Right lobe of liver (tissue), 6 donors: ENCODE measurements around the gene AFAP1. TPM values are rescaled to one million over a fixed set of nuclear protein-coding genes. Genes with fewer than 3 reads are reported as not detected.

ENCODE experiments used
- ATAC-seq, 4 donors: fragments of 200-7000 bp; cut with Tn5 transposase; one replicate each; pipeline ENCODE4 v1.9.1; 2020; ENCODE audit warnings: mild to moderate bottlenecking in 4 of 4, moderate library complexity in 4 of 4
- DNase-seq, 3 donors: peaks; one replicate each; pipeline ENCODE4 v3.0.0-alpha.2; 2020
- H3K27ac ChIP-seq, 3 donors: fragments of 200-600 bp; one replicate each; pipeline ENCODE4 v1.8.0; 2022
- H3K27me3 ChIP-seq, 2 donors: fragments of 200-600 bp; one replicate each; pipeline ENCODE4 v1.8.0; 2022
- H3K36me3 ChIP-seq, 4 donors: fragments of 200-600 bp; sonication (generic) in 1 of 4; one replicate each; pipeline versions ENCODE4 v1.5.1 to v1.8.0; 2017 to 2022; ENCODE audit warnings: control low read depth in 1 of 4
- H3K4me1 ChIP-seq, 4 donors: fragments of 200-600 bp; sonication (generic) in 1 of 4; one replicate each; pipeline versions ENCODE4 v1.5.1 to v1.8.0; 2017 to 2022; ENCODE audit warnings: control low read depth in 1 of 4
- H3K4me3 ChIP-seq, 3 donors: fragments of 200-600 bp; one replicate each; pipeline ENCODE4 v1.8.0; 2022
- H3K9me3 ChIP-seq, 4 donors: fragments of 200-600 bp; sonication (generic) in 1 of 4; one replicate each; pipeline versions ENCODE4 v1.5.1 to v1.8.0; 2017 to 2022; ENCODE audit warnings: control low read depth in 1 of 4
- POLR2A ChIP-seq: fragments of 450-650 bp; IDR thresholded peaks from one replicate; pipeline ENCODE4 v1.6.1; 2017; ENCODE audit warnings: antibody characterized with exemption, mild to moderate bottlenecking
- WGBS: methylation state at CpG from one replicate; pipeline ENCODE4 v1.1.6; 2018; ENCODE audit warnings: low coverage, low lambda C conversion rate; ENCODE audit not compliant: insufficient coverage; ENCODE audit errors: missing lambda C conversion rate; 5-methylcytosine and 5-hydroxymethylcytosine counted together
- intact Hi-C, 2 donors: fragments of 100-400 bp; cut with DNase I; formaldehyde crosslinking; loops; one replicate each; pipeline versions ENCODE4 v1.11.2 to v1.14.1; 2022
- total RNA-seq, 6 experiments: library from RNA; depleted of rRNA in 2 of 6; stranded (reverse); fragments of >200 nt in 2 of 6; fragmentation: NEBNext Ultra II Directional in 3 of 6; extraction: Animal tissue kit (Norgen Biotek cat#: 25700) in 3 of 6; gene quantifications; one replicate each; pipeline versions ENCODE4 v1.1.0 to v1.2.4, GENCODE V29; 2016 to 2023
- TF ChIP-seq, protein P1 (sequence below), 4 donors: fragments of 200-600 bp in 3 of 4; fragments of 450-650 bp in 1 of 4; IDR thresholded peaks; one replicate each; pipeline versions ENCODE4 v1.5.1 to v1.8.0; 2016 to 2022; ENCODE audit warnings: antibody characterized with exemption in 4 of 4, mild to moderate bottlenecking in 2 of 4
- donor health status: DM: no; HTN: yes; CAD: no.
- donor health status: DM: no; HTN: no; CAD: no.
- donor health status: DM: no; HTN: no; CAD: no.
- donor health status: DM: no; HTN: yes; CAD: no.
- donor health status: DM: no; HTN: yes; CAD: no.

The AFAP1 gene
- total RNA-seq, 6 experiments from 2014 or later: 0.95 to 3.1 (median 1.9) TPM

GRCh38 chr4:7971881-7972500 is 32.3 kb upstream of the AFAP1 start:
- no peaks in the 10 kb centered on the region for H3K27me3 ChIP-seq
- H3K4me1 ChIP-seq: no peaks in the 10 kb centered on the region
- intact Hi-C loops: no loop called here
- DNase-seq (no peak), ATAC-seq (no peak)
- H3K27ac ChIP-seq: no peak overlapping the region
- H3K36me3 ChIP-seq: no peaks in the 10 kb centered on the region
- no peaks in the 10 kb centered on the region for H3K9me3 ChIP-seq
- H3K4me3 ChIP-seq: no peak overlapping the region
- TF ChIP-seq, protein P1, sequence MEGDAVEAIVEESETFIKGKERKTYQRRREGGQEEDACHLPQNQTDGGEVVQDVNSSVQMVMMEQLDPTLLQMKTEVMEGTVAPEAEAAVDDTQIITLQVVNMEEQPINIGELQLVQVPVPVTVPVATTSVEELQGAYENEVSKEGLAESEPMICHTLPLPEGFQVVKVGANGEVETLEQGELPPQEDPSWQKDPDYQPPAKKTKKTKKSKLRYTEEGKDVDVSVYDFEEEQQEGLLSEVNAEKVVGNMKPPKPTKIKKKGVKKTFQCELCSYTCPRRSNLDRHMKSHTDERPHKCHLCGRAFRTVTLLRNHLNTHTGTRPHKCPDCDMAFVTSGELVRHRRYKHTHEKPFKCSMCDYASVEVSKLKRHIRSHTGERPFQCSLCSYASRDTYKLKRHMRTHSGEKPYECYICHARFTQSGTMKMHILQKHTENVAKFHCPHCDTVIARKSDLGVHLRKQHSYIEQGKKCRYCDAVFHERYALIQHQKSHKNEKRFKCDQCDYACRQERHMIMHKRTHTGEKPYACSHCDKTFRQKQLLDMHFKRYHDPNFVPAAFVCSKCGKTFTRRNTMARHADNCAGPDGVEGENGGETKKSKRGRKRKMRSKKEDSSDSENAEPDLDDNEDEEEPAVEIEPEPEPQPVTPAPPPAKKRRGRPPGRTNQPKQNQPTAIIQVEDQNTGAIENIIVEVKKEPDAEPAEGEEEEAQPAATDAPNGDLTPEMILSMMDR (IDR thresholded peaks at IDR 0.05): no peak
- no peak for TF ChIP-seq POLR2A
- no CpG with 5 or more reads among the region's 13 CpGs for WGBS

- intact Hi-C loops: no loop called here
- Histone ChIP-seq H3K27ac (peak overlapping the region; percentile 51 to 76 (median 53)), H3K27me3 (no peaks in the 10 kb centered on the region), H3K9me3 (no peaks in the 10 kb centered on the region), H3K36me3 (no peaks in the 10 kb centered on the region), H3K4me1 (no peaks in the 10 kb centered on the region), H3K4me3 (no peak overlapping the region)
- ATAC-seq (no peak), DNase-seq (no peak)
- no peak for TF ChIP-seq POLR2A
- TF ChIP-seq, protein P1 (IDR thresholded peaks at IDR 0.05): no peak
- WGBS: no CpG with 5 or more reads among the region's 2 CpGs
Observed at GRCh38 chr4:7971159-7971631, 31.5 kb upstream of the AFAP1 start.

- Histone ChIP-seq H3K36me3 (no peaks in the 10 kb centered on the region), H3K27me3 (no peaks in the 10 kb centered on the region), H3K27ac (peak overlapping the region; percentile 51 to 76 (median 53)), H3K4me1 (no peaks in the 10 kb centered on the region), H3K9me3 (no peaks in the 10 kb centered on the region), H3K4me3 (no peak overlapping the region)
- DNase-seq (no peak), ATAC-seq (no peak)
- intact Hi-C loops: no loop called here
- TF ChIP-seq, protein P1 (IDR thresholded peaks at IDR 0.05): no peak
- TF ChIP-seq POLR2A: no peak
- WGBS: 59% methylated on average over 3 of the region's 13 CpGs
Observed at GRCh38 chr4:7970361-7970946, 30.8 kb upstream of the AFAP1 start.

DNA sequence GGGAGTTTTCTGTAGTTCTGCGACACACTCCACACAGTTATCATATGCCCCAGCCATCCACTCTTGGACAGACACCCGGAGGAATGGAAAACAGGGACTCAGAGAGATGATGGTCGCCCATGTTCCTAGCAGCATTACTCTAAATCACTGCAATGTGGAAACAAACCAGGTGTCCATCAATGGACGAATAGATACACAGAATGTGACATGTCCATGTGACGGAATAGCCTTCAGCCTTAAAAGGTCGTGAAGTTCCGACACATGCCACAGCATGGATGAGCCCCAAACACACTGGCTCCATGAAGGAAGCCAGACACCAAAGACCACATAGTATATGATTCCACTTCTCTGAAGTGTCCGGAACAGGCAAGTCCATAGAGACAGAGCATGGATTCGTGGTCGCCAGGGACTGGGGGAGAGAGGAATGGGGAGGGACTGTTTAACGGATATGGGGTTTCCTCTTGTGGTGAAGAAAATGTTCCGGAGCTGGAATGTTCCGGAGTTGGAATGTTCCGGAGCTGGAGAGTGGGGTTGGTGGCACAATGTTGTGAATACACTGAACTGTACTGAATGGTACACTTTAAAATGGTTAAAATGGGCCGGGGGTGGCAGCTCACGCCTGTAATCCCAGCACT is 28.7 kb upstream of the AFAP1 start:
- no peak for TF ChIP-seq POLR2A
- TF ChIP-seq, protein P1 (IDR thresholded peaks at IDR 0.05): no peak
- ATAC-seq: peak; percentile 15 to 47 (median 28)
- H3K27ac ChIP-seq: peak overlapping the region; percentile 12 to 69 (median 21)
- no peaks in the 10 kb centered on the region for H3K36me3 ChIP-seq
- no peaks in the 10 kb centered on the region for H3K9me3 ChIP-seq
- no peak for DNase-seq
- intact Hi-C loops: no loop called here
- no peaks in the 10 kb centered on the region for H3K4me1 ChIP-seq
- 60% methylated on average over 13 of the region's 16 CpGs for WGBS
- no peaks in the 10 kb centered on the region for H3K27me3 ChIP-seq
- no peak overlapping the region for H3K4me3 ChIP-seq
